Measurements from ENCODE around the gene NFIX.
"Not testable (repeated sequence)": the region's sequence is repeated elsewhere in the genome, so short reads cannot be mapped to it uniquely, and the experiment has no call there.

NFIX gene

DNA sequence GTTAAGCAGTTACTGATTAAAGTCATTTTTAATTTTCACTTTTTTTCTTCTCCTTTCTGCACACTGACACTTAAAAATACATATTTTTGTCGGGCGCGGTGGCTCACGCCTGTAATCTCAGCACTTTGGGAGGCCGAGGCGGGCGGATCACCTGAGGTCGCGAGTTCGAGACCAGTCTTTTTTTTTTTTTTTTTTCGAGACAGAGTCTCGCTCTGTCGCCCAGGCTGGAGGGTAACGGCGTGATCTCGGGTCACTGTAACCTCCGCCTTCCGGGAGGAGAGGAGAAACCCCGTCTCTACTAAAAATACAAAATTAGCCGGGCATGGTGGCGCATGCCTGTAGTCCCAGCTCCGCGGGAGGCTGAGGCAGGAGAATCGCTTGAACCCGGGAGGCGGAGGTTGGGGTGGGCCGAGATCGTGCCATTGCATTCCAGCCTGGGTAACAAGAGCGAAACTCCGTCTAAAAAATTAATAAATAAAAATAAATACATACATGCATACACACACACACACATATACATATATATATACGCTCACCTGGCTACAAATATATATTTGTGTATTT, 37.8 kb upstream of the NFIX start:
- DNase-seq (ENCODE audit: low read depth in 2 of 2), result not testable (repeated sequence)

DNA sequence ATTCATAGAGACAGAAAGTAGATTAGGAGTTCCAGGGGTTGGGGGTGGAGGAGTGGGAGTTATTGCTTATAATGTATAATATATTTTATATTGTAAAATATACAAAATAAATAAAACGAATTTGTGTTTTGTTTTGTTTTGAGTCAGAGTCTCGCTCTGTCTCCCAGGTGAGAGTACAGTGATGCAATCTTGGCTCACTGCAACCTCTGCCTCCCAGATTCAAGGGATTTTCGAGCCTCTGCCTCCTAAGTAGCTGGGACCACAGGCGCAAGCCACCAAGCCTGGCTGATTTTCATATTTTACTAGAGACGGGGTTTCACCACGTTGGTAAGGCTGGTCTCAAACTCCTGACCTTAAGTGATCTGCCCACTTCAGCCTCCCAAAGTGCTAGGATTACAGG, 35.8 kb upstream of the NFIX start:
- no peak for DNase-seq (ENCODE audit: low read depth in 2 of 2)

DNA sequence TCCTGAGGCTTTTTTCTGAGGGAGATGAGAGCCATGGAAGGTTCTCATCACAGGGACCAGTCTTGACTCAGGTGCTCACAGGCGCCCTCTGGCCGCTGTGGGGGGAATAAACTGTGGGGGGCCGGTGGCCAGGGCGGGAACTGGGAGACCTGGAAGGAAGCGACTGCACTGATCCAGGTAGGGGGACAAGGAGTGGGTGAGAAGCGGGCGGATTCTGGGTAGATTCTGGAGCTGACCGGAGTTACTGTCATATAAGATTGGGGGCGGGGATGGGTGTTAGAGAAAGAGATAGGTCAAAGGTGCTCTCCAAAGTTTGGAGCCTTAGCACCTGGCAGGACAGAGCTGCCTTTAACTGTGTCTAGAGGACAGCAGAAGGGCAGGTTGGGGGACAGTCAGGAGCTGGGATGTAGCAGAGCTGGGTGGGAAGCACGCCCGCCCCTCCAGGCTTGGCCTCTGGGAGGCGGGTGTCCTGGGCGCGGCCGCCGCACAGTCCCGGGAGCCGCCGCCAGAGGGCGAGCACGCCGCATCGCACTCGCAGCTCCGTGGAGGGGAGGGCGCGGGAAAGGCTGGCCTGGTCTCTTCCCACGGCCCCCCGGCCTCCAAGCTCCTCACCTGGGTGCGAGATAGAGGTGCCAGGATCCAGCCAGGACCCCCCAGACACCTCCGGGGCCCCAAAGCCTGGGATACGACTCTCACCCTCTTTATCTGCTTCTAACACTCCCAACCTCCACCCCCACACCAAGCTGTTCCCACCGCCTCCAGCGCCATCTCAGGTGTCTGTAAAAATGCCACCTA, 30.1 kb upstream of the NFIX start:
- peak; percentile 77 to 84 for DNase-seq (ENCODE audit: low read depth in 2 of 2)

DNA sequence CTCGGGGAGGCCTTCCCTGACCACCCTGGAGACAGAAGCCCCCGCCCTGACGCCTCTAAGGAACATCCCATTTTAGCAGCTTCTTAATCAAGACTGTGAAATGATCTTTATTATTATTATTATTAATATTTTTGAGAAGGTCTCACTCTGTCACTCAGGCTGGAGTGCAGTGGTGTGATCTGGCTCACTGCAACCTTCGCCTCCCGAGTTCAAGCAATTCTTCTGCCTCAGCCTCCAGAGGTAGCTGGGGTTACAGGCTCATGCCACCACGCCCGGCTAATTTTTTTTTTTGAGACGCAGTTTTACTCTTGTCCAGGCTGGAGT, 29.5 kb upstream of the NFIX start:
- no peak for DNase-seq (ENCODE audit: low read depth in 2 of 2)

DNA sequence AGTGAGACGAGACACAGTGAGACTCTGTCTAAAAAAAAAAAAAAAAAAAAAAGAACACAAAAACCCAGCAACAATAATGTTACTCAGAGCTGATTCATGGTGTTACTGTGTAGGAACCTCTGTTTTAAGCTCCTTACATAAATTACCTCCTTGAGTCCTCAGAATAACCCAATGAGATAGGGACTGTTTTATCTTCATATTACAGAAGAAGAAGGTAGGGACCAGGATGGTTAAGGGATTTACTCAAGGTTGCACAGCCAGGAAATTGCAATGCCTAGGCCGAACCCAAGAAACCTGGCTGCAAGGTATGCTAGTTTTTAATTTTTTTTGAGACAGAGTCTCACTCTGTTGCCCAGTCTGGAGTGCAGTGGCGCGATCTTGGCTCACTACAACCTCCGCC, 27.4 kb upstream of the NFIX start:
- no peak for DNase-seq (ENCODE audit: low read depth in 2 of 2)

DNA sequence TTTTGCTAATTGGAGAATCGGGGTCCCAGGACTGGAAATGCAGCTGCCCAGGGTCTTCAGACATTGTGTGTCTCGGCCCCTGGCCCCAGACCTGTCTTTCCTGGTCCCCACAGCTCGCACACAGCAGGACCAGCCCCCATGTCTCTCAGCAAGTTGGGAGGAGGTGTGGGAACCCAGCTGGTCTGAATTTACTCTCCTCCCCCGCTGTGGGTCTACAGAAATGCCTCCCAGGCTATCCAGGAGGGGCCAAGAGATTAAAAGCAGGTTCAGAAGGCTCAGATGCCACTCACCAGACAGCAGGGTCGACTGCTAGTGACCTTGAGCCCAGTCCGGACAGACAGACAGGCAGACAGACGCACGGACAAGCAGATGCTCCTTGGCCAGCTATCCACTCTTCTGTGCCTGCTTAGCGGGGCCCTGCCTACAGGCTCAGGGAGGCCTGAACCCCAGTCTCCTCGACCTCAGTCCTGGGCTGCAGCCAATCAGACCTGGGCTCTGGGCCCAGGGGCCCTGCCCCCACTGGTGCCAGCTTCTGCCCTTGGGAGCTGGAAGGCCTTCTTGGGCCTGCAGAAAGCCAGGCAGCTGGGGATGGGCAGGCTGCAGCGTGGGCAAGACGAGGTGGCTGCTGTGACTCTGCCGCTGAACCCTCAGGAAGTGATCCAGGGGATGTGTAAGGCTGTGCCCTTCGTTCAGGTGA, 25.8 kb upstream of the NFIX start, which contains the start of gene DAND5:
Gene DAND5, plus strand, starts transcription at position 285 of the 697 bp plus-strand sequence. Its CDS starts 85 bp downstream, at position 370.
- DNase-seq (ENCODE audit: low read depth in 2 of 2), result no peak

DNA sequence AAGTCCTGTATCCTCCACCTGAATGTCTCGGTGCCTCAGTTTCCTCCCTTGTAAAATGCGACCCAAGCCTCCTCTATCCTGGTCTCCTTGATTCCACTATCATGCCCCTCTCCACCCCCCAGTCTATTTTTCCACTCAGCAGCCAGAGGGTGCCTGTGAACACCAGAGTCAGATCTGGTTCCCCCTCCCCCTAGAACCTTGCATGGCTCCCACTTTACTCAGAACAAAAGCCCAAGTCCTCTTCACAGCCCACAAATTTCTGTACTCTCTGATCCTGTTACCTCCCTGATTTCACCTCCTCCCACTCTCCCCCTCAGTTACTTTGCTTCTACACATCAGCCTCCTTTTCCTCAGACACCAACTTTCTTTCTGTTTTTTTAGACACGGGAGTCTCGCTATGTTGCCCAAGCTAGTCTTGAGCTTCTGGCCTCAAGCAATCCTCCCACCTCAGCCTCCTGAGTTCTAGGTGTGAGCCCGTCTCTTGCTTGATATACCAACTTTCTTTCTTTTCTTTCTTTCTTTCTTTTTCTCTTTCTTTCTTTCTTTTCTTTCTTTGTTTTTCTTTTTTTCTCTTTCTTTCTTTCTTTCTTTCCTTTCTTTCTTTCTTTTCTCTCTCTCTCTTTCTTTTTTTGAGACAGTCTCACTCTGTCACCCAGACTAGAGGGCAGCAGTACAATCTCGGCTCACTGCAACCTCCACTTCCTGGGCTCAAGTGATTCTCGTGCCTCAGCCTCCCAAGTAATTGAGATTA, 25.0 kb upstream of the NFIX start:
- no peak for DNase-seq (ENCODE audit: low read depth in 2 of 2)

DNA sequence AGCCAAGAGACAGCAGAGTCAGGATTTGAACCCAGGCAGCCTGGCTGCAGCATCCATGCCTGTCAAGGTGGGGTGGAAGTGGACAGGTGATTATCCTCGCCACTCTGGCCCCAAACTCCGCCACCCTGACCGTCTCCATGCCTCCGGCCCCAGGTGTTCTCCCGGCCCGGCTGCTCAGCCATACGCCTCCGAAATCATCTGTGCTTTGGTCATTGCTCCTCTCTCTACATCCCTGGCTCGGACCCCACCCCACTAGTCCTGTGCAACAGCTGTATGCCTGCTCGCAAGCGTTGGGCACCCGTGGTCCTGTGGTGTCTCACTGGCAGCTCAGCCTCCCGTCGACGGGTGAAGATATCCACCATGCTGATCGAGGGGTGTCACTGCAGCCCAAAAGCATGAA, 22.0 kb upstream of the NFIX start:
- no peak for DNase-seq (ENCODE audit: low read depth in 2 of 2)

DNA sequence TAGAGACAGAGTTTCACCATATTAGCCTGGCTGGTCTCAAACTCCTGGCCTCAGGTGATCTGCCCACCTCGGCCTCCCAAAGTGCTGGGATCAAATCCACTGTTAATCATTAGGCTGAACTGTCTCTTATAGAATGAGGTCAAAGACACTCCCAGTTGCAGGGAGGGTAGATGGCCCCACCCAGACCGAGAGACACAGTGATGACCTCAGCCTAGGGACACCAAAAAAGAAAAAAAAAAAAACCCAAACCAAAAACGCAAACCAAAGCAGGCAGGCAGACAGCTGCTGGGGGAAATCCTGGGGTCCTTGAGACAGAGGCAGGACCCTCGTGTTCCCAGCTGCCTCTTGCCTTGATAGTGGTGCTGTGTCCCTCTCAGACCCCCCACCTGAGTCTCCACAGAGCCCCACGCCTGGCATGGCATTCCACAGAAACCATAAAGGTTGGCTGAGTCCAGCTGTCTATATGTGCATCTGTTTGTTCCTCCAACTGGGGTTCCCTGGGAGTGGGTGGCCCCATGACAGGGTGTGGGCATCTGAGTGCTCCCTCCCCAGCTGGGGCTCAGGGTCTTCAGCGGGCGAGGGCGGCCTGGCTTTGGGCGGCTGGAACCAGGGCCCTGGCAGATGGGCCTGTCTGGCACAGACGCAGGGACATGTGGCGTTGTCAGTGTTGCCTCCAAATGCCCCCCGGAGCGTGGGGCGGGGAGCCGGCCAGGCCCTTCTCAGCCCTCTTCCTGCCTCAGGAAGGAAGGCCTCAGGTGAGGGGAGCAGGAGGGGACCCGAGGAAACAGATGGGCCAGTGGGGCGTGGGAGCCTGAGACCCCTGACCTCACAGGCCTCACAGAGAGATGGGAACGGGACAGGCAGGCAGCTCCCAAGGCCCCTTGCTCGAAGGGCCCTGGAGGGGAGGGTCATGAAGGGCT, 20.7 kb upstream of the NFIX start:
- no peak for DNase-seq (ENCODE audit: low read depth in 2 of 2)

DNA sequence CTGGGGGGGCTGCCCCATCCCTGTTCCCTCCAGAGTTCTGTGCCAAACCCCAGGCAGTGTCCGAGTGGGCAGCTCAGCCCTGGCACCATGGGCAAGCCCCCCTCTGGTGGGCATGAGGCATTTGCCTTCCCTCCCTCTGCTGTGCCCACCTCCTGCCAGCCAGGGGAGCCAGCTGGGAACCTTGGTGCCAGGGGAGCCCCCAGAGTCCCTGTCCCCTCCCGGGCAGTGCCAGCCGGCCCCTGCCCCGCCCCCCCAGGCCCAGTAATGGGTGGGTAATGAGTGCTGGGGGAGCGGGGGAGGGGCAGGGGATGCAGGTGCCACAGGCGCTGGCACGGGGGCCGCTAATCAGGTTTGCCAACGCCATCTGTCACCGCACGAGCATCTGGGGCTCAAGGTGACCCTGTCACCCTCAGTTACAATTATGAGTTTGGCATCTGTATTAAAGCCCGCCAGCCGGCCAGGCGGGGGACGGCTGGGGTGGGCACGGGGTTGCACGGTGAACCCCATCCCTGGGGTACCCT, 20.0 kb upstream of the NFIX start:
- no peak for DNase-seq (ENCODE audit: low read depth in 2 of 2)

DNA sequence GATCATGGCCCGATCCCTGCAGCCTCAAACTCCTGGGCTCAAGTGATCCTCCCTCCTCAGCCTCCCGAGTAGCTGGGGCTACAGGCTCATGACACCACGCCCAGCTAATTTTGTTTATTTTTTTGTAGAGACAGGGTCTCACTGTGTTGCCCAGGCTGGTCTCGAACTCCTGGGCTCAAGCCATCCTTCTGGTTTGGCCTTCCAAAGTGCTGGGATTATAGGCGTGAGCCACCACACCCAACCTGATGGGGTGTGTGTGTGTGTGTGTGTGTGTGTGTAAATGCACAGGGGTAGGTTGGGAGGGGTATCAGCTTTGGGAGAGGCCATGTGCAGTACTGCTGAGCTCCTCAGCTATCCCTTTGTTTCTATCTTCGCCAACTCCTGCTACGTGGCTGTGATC, 19.2 kb upstream of the NFIX start:
- not testable (repeated sequence) for DNase-seq (ENCODE audit: low read depth in 2 of 2)

DNA sequence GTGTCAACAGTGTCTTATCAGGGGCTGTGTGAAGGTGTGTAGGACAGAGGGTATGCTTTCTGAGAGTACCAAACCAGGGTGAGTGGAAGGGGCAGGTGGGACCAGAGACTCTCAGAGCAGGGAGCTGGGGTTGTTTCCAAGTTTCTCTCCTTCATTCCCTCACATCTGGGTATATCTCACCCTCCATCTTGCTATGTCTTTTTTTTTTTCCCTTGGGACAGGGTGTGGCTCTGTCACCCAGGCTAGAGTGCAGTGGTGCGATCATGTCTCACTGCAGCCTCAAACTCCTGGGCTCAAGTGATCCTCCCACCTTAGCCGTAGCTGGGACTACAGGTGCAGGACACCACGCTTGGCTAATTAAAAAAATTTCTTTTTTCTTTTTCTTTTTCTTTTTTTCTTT, 15.3 kb upstream of the NFIX start:
- no peak for DNase-seq (ENCODE audit: low read depth in 2 of 2)

DNA sequence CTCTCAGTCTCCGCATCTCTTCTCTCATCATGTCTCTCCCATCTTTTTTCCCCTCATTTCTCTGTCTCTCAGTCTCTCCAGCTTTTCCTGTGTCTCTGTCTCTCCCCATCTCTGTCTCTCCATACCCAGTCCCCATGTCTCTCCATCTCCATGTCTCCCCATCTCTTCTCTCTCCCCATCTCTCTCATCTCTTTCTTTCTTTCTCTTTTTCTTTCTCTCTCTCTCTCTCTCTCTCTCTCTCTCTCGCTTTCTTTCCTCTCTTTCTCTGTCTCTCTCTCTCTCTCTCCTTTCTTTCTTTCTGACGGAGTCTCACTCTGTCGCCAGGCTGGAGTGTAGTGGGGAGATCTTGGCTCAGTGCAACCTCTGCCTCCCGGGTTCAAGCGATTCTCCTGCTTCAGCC, 12.6 kb upstream of the NFIX start:
- DNase-seq (ENCODE audit: low read depth in 2 of 2), result no peak

DNA sequence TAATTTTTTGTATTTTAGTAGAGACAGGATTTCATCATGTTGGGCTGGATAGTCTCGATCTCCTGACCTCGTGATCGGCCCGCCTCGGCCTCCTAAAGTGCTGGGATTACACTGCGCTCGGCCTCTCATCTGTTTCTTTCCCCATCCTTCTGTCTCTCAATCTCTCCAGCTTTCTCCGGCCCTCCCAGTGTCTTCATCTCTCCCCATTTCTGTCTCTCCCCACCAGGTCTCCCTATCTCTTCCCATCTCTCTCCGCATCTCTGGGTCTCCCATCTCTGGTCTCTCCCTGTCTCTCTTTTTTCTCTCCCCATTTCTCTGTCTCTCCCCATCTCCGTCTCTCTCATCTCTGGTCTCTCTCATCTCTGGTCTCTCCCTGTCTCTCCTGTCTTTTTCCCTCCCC, 12.2 kb upstream of the NFIX start:
- no peak for DNase-seq (ENCODE audit: low read depth in 2 of 2)

DNA sequence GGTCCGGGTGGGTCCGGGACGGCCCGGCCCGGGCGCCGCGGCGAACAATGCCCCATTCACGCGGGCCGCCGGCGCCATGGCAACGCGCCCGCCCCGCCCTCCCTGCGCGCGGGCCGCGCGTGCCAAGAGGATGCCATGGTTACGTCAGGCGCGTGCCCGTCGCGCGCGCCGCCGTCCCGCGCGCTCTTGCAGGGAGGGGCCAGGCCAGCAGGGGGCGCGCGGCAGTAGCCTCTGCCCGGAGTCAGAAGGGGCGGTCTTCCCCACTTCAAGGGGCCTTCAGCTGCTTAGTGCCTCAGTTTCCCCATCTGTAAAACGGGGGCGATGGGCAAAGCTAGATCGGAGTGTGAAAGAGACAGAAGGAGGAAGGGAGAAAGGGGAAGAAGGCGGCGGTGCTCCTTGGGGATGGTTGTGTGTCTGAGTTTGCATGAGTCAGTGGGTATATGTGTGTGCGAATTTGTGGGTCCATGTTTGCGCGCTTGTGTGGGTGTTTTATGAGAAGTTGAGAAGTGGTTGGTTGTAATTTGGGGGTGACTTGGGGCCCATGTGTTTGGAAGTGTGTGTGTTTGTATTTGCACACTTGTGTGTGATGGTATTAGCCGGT, 11.6 kb upstream of the NFIX start:
- peak; percentile 68 to 73 for DNase-seq (ENCODE audit: low read depth in 2 of 2)

DNA sequence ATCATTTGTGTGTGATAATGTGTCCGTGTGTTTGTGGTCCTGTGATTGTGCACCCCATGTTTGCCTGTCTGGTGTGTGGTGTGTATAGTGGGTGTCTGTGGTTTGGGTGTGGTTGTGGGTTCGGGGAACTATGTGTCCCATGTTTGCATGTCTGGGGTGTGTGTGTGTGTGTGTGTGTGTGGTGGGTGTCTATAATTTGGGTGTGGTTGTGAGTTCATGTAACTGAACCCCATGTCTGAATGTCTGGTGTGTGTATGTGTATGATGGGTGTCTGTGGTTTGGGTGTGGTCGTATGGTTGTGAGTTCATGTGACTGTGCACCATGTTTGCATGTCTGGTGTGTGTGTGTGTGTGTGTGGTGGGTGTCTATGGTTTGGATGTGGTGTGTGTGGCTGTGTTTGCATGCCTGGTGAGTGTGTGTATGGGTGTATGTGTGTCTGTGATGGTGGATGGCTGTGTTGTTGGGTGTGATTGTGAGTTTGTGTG, 11.1 kb upstream of the NFIX start:
- no peak for DNase-seq (ENCODE audit: low read depth in 2 of 2)

DNA sequence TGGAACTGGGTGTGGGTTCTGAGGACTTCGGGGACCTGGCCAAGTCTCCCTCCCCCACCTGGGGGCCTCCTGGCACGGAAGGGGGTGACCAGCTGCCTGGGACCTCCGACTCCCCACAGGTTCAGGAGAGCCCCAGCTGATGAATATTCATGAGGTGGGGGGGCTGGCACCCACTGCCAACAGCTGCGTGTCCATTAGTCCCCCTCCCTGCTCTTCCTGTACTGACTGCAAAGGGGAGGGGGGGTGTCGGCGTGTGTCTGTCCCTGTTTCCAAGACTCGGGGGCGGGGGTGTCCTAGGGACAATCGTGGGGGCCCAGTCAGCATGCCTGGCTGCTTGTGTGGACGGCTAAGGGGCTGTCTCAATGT, 10.6 kb upstream of the NFIX start:
- no peak for DNase-seq (ENCODE audit: low read depth in 2 of 2)

DNA sequence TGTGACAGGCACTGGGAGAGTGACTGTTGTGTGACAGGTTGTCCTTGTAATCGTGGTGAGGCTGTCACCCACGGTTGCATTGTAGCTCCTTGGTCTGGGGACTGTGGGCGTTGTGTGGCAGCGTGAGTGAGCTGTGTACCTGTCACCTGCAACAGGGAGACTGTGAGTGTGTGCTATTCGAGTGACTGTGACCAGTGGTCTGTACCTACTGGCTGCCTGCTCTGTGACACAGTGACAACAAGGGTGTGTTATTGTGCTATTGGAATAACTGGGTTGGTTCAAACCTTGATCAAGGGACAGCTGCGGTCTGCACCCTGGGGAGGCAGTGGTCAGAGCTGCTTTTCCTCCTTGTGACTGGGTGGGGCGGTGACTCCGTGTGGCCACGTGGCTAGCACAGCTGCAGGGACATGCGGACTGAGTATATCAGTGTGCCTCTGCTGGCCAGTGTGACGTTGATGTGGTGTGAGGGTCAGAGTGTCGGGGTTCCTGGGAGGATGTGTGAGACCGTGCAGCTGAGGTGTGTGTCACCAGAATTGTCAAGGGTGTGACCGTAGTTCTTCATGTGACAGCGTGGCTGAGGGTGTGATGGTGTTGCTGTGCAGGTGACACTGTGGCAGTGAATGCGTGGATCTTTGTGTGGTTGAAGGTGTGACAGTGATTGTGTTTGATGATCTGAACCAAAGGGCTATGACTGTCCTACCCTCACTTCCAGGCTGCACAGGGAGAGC, 10.1 kb upstream of the NFIX start:
- no peak for DNase-seq (ENCODE audit: low read depth in 2 of 2)

DNA sequence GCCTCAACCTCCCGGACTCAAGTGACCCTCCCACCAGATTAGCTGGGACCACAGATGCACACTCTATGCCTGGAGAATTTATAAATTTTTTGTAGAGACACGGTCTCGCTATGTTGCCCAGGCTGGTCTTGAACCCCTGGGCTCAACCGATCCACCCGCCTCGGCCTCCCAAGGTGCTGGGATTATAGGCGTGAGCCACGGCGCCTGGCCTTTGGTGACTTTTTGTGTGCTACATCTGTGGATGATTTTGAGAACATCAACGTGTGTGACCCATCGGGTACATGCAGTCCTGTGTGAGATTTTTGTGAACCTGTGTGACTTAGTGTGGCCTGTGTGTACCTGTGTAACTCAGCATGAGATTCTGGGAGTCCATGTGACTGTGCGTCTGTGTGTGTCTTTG, 8.5 kb upstream of the NFIX start:
- DNase-seq (ENCODE audit: low read depth in 2 of 2), result no peak

DNA sequence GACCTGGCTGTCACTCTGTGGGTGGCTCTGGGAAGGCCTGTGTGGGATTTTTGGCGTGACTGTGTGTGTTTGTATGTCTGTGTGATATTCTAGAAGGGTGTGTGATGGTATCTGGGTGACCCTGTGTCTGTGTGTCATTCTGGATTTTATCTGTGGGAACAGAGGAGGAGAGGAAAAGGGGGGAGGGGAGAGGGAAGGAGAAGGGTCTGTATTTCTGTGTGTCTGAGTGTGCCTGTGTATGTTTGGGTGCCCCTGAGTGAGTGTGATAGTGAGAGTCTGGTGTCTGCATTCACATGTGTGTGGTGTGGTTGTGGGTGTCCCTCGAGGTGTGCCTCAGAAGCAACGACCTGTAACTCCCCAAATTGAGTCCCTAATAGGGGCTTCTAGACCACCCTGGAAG, 8.1 kb upstream of the NFIX start:
- DNase-seq (ENCODE audit: low read depth in 2 of 2), result no peak

All from activated CD4-positive, alpha-beta T cell treated with anti-CD3 and anti-CD28 coated beads for 24 hours (primary cell).